ENCODE results near the gene CALB2. TPM values are rescaled to one million over a fixed set of nuclear protein-coding genes. Genes with fewer than 3 reads are reported as not detected.

The CALB2 gene
- polyA plus RNA-seq, 1 donor from 2014 or later: 1.1 TPM

DNA sequence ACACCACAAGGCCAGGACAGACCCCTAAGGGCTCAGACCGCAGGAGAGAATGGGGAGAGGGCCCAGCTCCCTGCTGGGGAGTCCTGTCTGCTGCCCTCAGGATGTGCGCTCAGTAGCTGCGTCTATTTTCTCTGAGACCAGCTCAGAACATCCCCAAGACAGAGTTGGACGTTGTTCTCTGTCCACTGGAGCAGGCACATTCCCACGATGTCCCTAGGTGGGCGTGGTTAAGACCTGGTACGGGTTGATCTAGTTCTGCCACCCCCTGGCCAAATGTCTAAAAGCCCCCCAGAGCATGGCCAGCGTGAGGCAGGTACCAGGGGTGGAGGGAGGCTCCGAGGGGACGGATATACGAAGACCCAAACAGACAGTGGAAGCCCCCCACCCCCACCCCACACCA is 842 bp upstream of the CALB2 start:
- Histone ChIP-seq H3F3A (ENCODE audit: insufficient read depth, low read length, poor library complexity, severe bottlenecking) (no peaks in the 10 kb centered on the region), H2AFZ (ENCODE audit: low read depth, low read length) (no peak overlapping the region), H3K4me3 (ENCODE audit: low read length) (no peak overlapping the region), H4K20me1 (ENCODE audit: insufficient read depth) (no peaks in the 10 kb centered on the region), H3K79me2 (replicated peaks; ENCODE audit: insufficient read depth, low read length) (no peaks in the 10 kb centered on the region), H3K36me3 (ENCODE audit: insufficient read depth, low read length) (no peaks in the 10 kb centered on the region), H3K4me2 (ENCODE audit: low read length) (no peak overlapping the region), H3K9me3 (ENCODE audit: low read length) (no peaks in the 10 kb centered on the region), H3K9ac (ENCODE audit: low read length) (no peak overlapping the region), H3K9me2 (ENCODE audit: insufficient read depth, low read length) (no peaks in the 10 kb centered on the region), H3K27me3 (ENCODE audit: insufficient read depth, low read depth, low read length) (peaks cover 17% of the 10 kb centered on the region), H3K27ac (ENCODE audit: low read length) (no peak overlapping the region)
- TF ChIP-seq POLR2AphosphoS5 (IDR thresholded peaks at IDR 0.05) (no peak), SMC3 (conservative IDR thresholded peaks at IDR 0.05; ENCODE audit: poor library complexity) (no peak), MXI1 (conservative IDR thresholded peaks at IDR 0.05; ENCODE audit: poor library complexity, severe bottlenecking) (no peak), RAD21 (conservative IDR thresholded peaks at IDR 0.05) (no peak), TAF1 (IDR thresholded peaks at IDR 0.05; ENCODE audit: low read depth) (no peak), EP300 (conservative IDR thresholded peaks at IDR 0.05; ENCODE audit: poor library complexity, severe bottlenecking) (no peak), EZH2 (IDR thresholded peaks at IDR 0.05; ENCODE audit: borderline replicate concordance, insufficient read depth, low read length, poor library complexity, severe bottlenecking) (no peak)
- TF ChIP-seq, protein P1, sequence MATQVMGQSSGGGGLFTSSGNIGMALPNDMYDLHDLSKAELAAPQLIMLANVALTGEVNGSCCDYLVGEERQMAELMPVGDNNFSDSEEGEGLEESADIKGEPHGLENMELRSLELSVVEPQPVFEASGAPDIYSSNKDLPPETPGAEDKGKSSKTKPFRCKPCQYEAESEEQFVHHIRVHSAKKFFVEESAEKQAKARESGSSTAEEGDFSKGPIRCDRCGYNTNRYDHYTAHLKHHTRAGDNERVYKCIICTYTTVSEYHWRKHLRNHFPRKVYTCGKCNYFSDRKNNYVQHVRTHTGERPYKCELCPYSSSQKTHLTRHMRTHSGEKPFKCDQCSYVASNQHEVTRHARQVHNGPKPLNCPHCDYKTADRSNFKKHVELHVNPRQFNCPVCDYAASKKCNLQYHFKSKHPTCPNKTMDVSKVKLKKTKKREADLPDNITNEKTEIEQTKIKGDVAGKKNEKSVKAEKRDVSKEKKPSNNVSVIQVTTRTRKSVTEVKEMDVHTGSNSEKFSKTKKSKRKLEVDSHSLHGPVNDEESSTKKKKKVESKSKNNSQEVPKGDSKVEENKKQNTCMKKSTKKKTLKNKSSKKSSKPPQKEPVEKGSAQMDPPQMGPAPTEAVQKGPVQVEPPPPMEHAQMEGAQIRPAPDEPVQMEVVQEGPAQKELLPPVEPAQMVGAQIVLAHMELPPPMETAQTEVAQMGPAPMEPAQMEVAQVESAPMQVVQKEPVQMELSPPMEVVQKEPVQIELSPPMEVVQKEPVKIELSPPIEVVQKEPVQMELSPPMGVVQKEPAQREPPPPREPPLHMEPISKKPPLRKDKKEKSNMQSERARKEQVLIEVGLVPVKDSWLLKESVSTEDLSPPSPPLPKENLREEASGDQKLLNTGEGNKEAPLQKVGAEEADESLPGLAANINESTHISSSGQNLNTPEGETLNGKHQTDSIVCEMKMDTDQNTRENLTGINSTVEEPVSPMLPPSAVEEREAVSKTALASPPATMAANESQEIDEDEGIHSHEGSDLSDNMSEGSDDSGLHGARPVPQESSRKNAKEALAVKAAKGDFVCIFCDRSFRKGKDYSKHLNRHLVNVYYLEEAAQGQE (IDR thresholded peaks at IDR 0.05; ENCODE audit: borderline replicate concordance): no peak
- TF ChIP-seq, protein P2, sequence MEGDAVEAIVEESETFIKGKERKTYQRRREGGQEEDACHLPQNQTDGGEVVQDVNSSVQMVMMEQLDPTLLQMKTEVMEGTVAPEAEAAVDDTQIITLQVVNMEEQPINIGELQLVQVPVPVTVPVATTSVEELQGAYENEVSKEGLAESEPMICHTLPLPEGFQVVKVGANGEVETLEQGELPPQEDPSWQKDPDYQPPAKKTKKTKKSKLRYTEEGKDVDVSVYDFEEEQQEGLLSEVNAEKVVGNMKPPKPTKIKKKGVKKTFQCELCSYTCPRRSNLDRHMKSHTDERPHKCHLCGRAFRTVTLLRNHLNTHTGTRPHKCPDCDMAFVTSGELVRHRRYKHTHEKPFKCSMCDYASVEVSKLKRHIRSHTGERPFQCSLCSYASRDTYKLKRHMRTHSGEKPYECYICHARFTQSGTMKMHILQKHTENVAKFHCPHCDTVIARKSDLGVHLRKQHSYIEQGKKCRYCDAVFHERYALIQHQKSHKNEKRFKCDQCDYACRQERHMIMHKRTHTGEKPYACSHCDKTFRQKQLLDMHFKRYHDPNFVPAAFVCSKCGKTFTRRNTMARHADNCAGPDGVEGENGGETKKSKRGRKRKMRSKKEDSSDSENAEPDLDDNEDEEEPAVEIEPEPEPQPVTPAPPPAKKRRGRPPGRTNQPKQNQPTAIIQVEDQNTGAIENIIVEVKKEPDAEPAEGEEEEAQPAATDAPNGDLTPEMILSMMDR (IDR thresholded peaks at IDR 0.05; ENCODE audit: poor library complexity, severe bottlenecking): no peak

DNA sequence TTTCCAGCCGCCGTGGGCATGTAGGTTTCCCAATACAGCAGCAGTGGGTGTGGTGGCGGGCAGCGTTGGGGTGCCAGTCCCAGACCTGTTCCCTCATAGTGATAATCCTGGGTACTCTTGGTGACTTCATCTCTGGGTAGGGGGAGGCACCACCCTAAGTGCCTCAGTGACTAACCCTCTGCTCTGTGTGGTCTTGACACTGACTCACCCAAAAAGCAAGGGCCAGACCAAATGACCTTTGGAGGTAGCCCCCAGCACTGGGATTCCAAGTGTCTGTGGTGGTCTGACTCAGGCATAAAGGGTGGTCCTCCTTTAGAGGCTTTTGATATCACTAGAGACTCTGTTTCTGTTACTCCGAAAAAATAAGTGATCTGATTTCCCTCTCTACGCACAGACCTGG is 908 bp downstream of the CALB2 start:
- no peak for TF ChIP-seq SMC3 (conservative IDR thresholded peaks at IDR 0.05; ENCODE audit: poor library complexity)
- no peak for TF ChIP-seq MXI1 (conservative IDR thresholded peaks at IDR 0.05; ENCODE audit: poor library complexity, severe bottlenecking)
- no peak for TF ChIP-seq RAD21 (conservative IDR thresholded peaks at IDR 0.05)
- TF ChIP-seq, protein P2 (IDR thresholded peaks at IDR 0.05; ENCODE audit: poor library complexity, severe bottlenecking): no peak
- no peak for TF ChIP-seq EP300 (conservative IDR thresholded peaks at IDR 0.05; ENCODE audit: poor library complexity, severe bottlenecking)
- no peak for TF ChIP-seq EZH2 (IDR thresholded peaks at IDR 0.05; ENCODE audit: borderline replicate concordance, insufficient read depth, low read length, poor library complexity, severe bottlenecking)
- no peak for TF ChIP-seq POLR2AphosphoS5 (IDR thresholded peaks at IDR 0.05)
- TF ChIP-seq, protein P1 (IDR thresholded peaks at IDR 0.05; ENCODE audit: borderline replicate concordance): no peak
- TF ChIP-seq TAF1 (IDR thresholded peaks at IDR 0.05; ENCODE audit: low read depth): no peak
- no peaks in the 10 kb centered on the region for H3K9me2 ChIP-seq (ENCODE audit: insufficient read depth, low read length)
- no peaks in the 10 kb centered on the region for H3F3A ChIP-seq (ENCODE audit: insufficient read depth, low read length, poor library complexity, severe bottlenecking)
- H3K27me3 ChIP-seq (ENCODE audit: insufficient read depth, low read depth, low read length): peaks cover 17% of the 10 kb centered on the region
- H3K27ac ChIP-seq (ENCODE audit: low read length): no peak overlapping the region
- H3K79me2 ChIP-seq (replicated peaks; ENCODE audit: insufficient read depth, low read length): no peaks in the 10 kb centered on the region
- no peaks in the 10 kb centered on the region for H3K36me3 ChIP-seq (ENCODE audit: insufficient read depth, low read length)
- H4K20me1 ChIP-seq (ENCODE audit: insufficient read depth): no peaks in the 10 kb centered on the region
- no peak overlapping the region for H3K4me3 ChIP-seq (ENCODE audit: low read length)
- H3K4me2 ChIP-seq (ENCODE audit: low read length): no peak overlapping the region
- no peak overlapping the region for H3K9ac ChIP-seq (ENCODE audit: low read length)
- no peaks in the 10 kb centered on the region for H3K9me3 ChIP-seq (ENCODE audit: low read length)
- H2AFZ ChIP-seq (ENCODE audit: low read depth, low read length): no peak overlapping the region

All from neural cell (in vitro differentiated cells).